HEK293 (cell line): ENCODE results near the gene CACNA1H.
"Not testable (repeated sequence)": the region's sequence is repeated elsewhere in the genome, so short reads cannot be mapped to it uniquely, and the experiment has no call there.

Experiments used
- CTCF ChIA-PET: fragments of 350-600 bp; formaldehyde crosslinking; extraction: SDS; loops from one replicate; lab custom pipeline; 2021; ENCODE audit warnings: antibody characterized with exemption; lab: Yijun Ruan, JAX
- POLR2A ChIA-PET: fragments of 300-600 bp; formaldehyde crosslinking; extraction: SDS; loops from one replicate; lab custom pipeline; 2020; ENCODE audit warnings: antibody characterized with exemption, inconsistent platforms; lab: Yijun Ruan, JAX
- H3K27ac ChIP-seq: fragments of 200-500 bp; sonication (Bioruptor generic); 2 replicates; pipeline ENCODE4 v1.5.1; 2014; ENCODE audit warnings: low read depth, low read length, control low read depth, inconsistent platforms; ENCODE audit errors: extremely low read depth
- H3K36me3 ChIP-seq, 2 experiments: fragments of 200-500 bp in 1 of 2; sonication (Bioruptor generic) in 1 of 2; 1 replicate in 1 of 2; 2 replicates in 1 of 2; pipeline ENCODE4 v1.5.1; 2014 to 2017; ENCODE audit warnings: inconsistent platforms in 2 of 2, low read length in 2 of 2; ENCODE audit not compliant: control insufficient read depth in 2 of 2, insufficient read depth in 1 of 2
- H3K4me1 ChIP-seq: fragments of 200-500 bp; sonication (Bioruptor generic); 2 replicates; pipeline ENCODE4 v1.5.1; 2014; ENCODE audit warnings: mild to moderate bottlenecking, low read length, inconsistent platforms; ENCODE audit not compliant: control insufficient read depth, insufficient read depth
- H3K4me3 ChIP-seq: 2 replicates; pipeline ENCODE4 v1.5.1; 2011; ENCODE audit warnings: low read depth, mild to moderate bottlenecking, control low read depth, low read length, moderate library complexity
- H3K9me3 ChIP-seq: fragments of 200-500 bp; sonication (Bioruptor generic); 2 replicates; pipeline ENCODE4 v1.5.1; 2014; ENCODE audit warnings: low read depth, low read length, inconsistent platforms; ENCODE audit not compliant: control insufficient read depth, insufficient read depth
- ZNF18 ChIP-seq: fragments of 450-650 bp; formaldehyde crosslinking; IDR thresholded peaks from 2 replicates; pipeline ENCODE4 v1.5.1; 2016; ENCODE audit warnings: missing biosample characterization, missing genetic modification characterization
- TF ChIP-seq, protein P1 (sequence below): fragments of 450-650 bp; formaldehyde crosslinking; optimal IDR thresholded peaks from 2 replicates; pipeline ENCODE3; 2016; ENCODE audit warnings: missing biosample characterization, mild to moderate bottlenecking, missing genetic modification characterization
- TF ChIP-seq, protein P2 (sequence below): fragments of 450-650 bp; formaldehyde crosslinking; IDR thresholded peaks from 2 replicates; pipeline ENCODE4 v1.5.1; 2017; ENCODE audit warnings: missing biosample characterization, missing genetic modification characterization
- TF ChIP-seq, protein P3 (sequence below): fragments of 450-650 bp; formaldehyde crosslinking; IDR thresholded peaks from 2 replicates; pipeline ENCODE4 v1.5.1; 2016; ENCODE audit warnings: missing biosample characterization, missing genetic modification characterization

CACNA1H gene

GRCh38 chr16:1247903-1248537 is 95.1 kb downstream of the CACNA1H start:
- POLR2A ChIA-PET, H3K27ac ChIP-seq, H3K9me3 ChIP-seq, H3K4me3 ChIP-seq, H3K36me3 ChIP-seq, H3K4me1 ChIP-seq: not testable (repeated sequence)
- peak; percentile 88; the same call in 1 of the 2 replicates for TF ChIP-seq ZNF18 (tag by site-specific recombination)
- TF ChIP-seq, protein P1, sequence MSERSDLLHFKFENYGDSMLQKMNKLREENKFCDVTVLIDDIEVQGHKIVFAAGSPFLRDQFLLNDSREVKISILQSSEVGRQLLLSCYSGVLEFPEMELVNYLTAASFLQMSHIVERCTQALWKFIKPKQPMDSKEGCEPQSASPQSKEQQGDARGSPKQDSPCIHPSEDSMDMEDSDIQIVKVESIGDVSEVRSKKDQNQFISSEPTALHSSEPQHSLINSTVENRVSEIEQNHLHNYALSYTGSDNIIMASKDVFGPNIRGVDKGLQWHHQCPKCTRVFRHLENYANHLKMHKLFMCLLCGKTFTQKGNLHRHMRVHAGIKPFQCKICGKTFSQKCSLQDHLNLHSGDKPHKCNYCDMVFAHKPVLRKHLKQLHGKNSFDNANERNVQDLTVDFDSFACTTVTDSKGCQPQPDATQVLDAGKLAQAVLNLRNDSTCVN (tag by site-specific recombination): peak; percentile 49
- TF ChIP-seq, protein P2, sequence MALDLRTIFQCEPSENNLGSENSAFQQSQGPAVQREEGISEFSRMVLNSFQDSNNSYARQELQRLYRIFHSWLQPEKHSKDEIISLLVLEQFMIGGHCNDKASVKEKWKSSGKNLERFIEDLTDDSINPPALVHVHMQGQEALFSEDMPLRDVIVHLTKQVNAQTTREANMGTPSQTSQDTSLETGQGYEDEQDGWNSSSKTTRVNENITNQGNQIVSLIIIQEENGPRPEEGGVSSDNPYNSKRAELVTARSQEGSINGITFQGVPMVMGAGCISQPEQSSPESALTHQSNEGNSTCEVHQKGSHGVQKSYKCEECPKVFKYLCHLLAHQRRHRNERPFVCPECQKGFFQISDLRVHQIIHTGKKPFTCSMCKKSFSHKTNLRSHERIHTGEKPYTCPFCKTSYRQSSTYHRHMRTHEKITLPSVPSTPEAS (tag by site-specific recombination): peak; percentile 94
- CTCF ChIA-PET: interaction anchor here (0.6 kb wide), 1 partner anchor 120 kb away, joined by 4 read pairs; no protein-coding TSS in a partner anchor

GRCh38 chr16:1249031-1249755 is 96.3 kb downstream of the CACNA1H start:
- POLR2A ChIA-PET, H3K4me3 ChIP-seq, CTCF ChIA-PET, H3K4me1 ChIP-seq, H3K27ac ChIP-seq, H3K9me3 ChIP-seq, H3K36me3 ChIP-seq: not testable (repeated sequence)

DNA sequence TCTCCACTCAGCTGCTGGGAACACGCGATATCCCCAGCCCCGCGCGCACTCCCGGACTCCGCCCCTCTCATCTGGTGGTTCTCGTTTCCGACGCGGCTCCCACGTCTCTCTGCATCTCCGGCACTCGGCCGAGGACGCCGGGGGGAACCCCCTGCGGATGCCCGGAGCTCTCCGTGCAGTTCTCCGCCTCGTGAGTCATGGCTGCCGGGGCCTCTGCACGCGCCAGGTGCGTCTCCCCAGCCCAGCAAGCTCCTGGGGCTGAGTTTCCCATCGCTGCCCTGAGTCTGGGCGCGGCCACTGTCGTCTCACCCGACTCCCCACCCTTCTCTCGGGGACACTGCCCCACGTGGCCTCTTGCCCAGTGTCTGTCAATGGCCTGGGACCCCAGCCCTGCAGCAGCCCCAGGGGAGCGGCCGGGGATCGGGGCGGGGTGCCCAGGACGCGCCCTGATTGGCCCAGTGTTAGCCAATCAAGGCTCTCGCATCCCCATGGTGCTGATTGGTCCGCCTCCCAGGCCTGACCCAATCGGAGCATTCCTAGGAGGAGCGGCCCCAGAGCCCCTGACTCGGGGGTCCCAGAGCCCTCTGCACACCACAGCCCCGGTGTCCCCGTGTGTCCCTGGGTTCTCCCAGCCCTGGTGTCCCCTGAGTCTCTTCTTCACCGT is 100.9 kb downstream of the CACNA1H start:
- H3K9me3 ChIP-seq, CTCF ChIA-PET, H3K4me3 ChIP-seq, H3K4me1 ChIP-seq, POLR2A ChIA-PET, H3K36me3 ChIP-seq, H3K27ac ChIP-seq: not testable (repeated sequence)

DNA sequence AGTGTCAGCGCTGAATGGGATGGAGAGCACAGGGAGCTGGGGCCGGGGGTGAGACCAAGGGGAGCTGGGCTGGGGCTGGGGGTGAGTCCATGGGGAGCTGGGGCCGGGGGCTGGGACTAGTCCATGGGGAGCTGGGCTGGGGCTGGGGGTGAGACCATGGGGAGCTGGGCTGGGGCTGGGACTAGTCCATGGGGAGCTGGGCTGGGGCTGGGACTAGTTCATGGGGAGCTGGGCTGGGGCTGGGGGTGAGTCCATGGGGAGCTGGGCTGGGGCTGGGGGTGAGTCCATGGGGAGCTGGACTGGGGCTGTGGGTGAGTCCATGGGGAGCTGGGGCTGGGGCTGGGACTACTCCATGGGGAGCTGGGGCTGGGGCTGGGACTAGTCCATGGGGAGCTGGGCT is 101.9 kb downstream of the CACNA1H start:
- H3K9me3 ChIP-seq, H3K36me3 ChIP-seq, CTCF ChIA-PET, H3K4me3 ChIP-seq, H3K4me1 ChIP-seq, H3K27ac ChIP-seq: not testable (repeated sequence)
- POLR2A ChIA-PET: interaction anchor here (0.6 kb wide), 1 partner anchor 31 kb away, joined by 3 read pairs; no protein-coding TSS in a partner anchor

GRCh38 chr16:1255276-1256122 is 102.6 kb downstream of the CACNA1H start, which contains the start of gene TPSD1:
Gene TPSD1 (plus strand): TSS chr16:1256069. CDS start chr16:1256281, 212 bp downstream.
- H3K27ac ChIP-seq, H3K9me3 ChIP-seq, H3K4me3 ChIP-seq, H3K4me1 ChIP-seq, CTCF ChIA-PET, H3K36me3 ChIP-seq: not testable (repeated sequence)
- POLR2A ChIA-PET: interaction anchor here (0.6 kb wide), 1 partner anchor 32 kb away, joined by 3 read pairs; no protein-coding TSS in a partner anchor
- TF ChIP-seq, protein P3, sequence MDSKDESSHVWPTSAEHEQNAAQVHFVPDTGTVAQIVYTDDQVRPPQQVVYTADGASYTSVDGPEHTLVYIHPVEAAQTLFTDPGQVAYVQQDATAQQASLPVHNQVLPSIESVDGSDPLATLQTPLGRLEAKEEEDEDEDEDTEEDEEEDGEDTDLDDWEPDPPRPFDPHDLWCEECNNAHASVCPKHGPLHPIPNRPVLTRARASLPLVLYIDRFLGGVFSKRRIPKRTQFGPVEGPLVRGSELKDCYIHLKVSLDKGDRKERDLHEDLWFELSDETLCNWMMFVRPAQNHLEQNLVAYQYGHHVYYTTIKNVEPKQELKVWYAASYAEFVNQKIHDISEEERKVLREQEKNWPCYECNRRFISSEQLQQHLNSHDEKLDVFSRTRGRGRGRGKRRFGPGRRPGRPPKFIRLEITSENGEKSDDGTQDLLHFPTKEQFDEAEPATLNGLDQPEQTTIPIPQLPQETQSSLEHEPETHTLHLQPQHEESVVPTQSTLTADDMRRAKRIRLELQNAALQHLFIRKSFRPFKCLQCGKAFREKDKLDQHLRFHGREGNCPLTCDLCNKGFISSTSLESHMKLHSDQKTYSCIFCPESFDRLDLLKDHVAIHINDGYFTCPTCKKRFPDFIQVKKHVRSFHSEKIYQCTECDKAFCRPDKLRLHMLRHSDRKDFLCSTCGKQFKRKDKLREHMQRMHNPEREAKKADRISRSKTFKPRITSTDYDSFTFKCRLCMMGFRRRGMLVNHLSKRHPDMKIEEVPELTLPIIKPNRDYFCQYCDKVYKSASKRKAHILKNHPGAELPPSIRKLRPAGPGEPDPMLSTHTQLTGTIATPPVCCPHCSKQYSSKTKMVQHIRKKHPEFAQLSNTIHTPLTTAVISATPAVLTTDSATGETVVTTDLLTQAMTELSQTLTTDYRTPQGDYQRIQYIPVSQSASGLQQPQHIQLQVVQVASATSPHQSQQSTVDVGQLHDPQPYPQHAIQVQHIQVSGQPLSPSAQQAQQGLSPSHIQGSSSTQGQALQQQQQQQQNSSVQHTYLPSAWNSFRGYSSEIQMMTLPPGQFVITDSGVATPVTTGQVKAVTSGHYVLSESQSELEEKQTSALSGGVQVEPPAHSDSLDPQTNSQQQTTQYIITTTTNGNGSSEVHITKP (tag by site-specific recombination): peak; percentile 35; the same call in 1 of the 2 replicates

DNA sequence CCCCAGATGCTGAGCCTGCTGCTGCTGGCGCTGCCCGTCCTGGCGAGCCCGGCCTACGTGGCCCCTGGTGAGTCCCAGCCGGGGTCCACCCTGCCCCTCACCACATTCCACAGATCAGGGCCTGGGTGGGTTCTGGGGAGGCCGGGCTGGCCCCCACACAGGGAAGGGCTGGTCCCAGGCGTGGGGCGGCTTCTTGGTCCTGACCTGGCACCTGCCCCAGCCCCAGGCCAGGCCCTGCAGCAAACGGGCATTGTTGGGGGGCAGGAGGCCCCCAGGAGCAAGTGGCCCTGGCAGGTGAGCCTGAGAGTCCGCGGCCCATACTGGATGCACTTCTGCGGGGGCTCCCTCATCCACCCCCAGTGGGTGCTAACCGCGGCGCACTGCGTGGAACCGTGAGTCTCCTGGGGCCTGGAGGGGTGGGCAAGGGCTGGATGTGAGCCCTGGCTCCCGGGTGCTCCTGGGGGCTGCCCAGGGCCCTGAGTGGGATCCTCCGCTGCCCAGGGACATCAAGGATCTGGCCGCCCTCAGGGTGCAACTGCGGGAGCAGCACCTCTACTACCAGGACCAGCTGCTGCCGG is 103.5 kb downstream of the CACNA1H start:
- H3K9me3 ChIP-seq, CTCF ChIA-PET, POLR2A ChIA-PET, H3K36me3 ChIP-seq, H3K4me1 ChIP-seq, H3K27ac ChIP-seq, H3K4me3 ChIP-seq: not testable (repeated sequence)
